Liver (tissue), 9 donors: ENCODE data around the gene ITGB3. TPM values are rescaled to one million over a fixed set of nuclear protein-coding genes. Genes with fewer than 3 reads are reported as not detected.

Experiments
- DNase-seq: peaks from one replicate; pipeline ENCODE4 v3.0.0-alpha.2; 2017; ENCODE audit warnings: low spot score
- H3K27ac ChIP-seq, 2 donors: one replicate each; pipeline ENCODE4 v1.7.0; 2013; ENCODE audit warnings: inconsistent platforms in 2 of 2, low read length in 2 of 2, control low read depth in 1 of 2, low read depth in 1 of 2, mild to moderate bottlenecking in 1 of 2
- H3K27me3 ChIP-seq, 4 donors: one replicate each; pipeline versions ENCODE4 v1.6.1 to v1.7.0; 2013; ENCODE audit warnings: low read length in 3 of 4, inconsistent platforms in 1 of 4, mild to moderate bottlenecking in 1 of 4, moderate library complexity in 1 of 4; ENCODE audit not compliant: control insufficient read depth in 4 of 4, insufficient read depth in 4 of 4
- H3K36me3 ChIP-seq, 4 donors: one replicate each; pipeline versions ENCODE4 v1.6.1 to v1.7.0; 2013; ENCODE audit warnings: low read length in 3 of 4, mild to moderate bottlenecking in 3 of 4, low read depth in 1 of 4, moderate library complexity in 1 of 4; ENCODE audit not compliant: control insufficient read depth in 4 of 4, insufficient read depth in 3 of 4
- H3K4me1 ChIP-seq, 4 donors: one replicate each; pipeline versions ENCODE4 v1.6.1 to v1.7.0; 2013; ENCODE audit warnings: low read length in 3 of 4, mild to moderate bottlenecking in 3 of 4, moderate library complexity in 1 of 4; ENCODE audit not compliant: control insufficient read depth in 4 of 4, insufficient read depth in 4 of 4
- H3K4me3 ChIP-seq, 3 donors: one replicate each; pipeline versions ENCODE4 v1.6.1 to v1.7.0; 2013; ENCODE audit warnings: low read length in 3 of 3, control low read depth in 1 of 3, low read depth in 1 of 3, mild to moderate bottlenecking in 1 of 3
- H3K9ac ChIP-seq, 2 donors: one replicate each; pipeline ENCODE4 v1.7.0; 2013; ENCODE audit warnings: low read length in 2 of 2, mild to moderate bottlenecking in 2 of 2, moderate library complexity in 2 of 2, control low read depth in 1 of 2, low read depth in 1 of 2
- H3K9me3 ChIP-seq, 4 donors: one replicate each; pipeline versions ENCODE4 v1.6.1 to v1.7.0; 2013; ENCODE audit warnings: low read length in 3 of 4; ENCODE audit not compliant: control insufficient read depth in 4 of 4
- EGR1 ChIP-seq, 2 donors: IDR thresholded peaks; 2 replicates each; pipeline ENCODE4 v1.6.1; 2016 to 2018; ENCODE audit warnings: antibody characterized with exemption in 2 of 2, low read depth in 2 of 2
- HNF4A ChIP-seq, 2 donors: conservative IDR thresholded peaks; 2 replicates each; pipeline ENCODE4 v1.6.1; 2016; ENCODE audit warnings: antibody characterized with exemption in 2 of 2, mild to moderate bottlenecking in 2 of 2
- HNF4G ChIP-seq: IDR thresholded peaks from 2 replicates; pipeline ENCODE4 v1.6.1; 2016; ENCODE audit warnings: antibody characterized with exemption
- JUND ChIP-seq, 2 donors: IDR thresholded peaks; 2 replicates each; pipeline ENCODE4 v1.6.1; 2016; ENCODE audit warnings: antibody characterized with exemption in 2 of 2
- NR2F2 ChIP-seq: IDR thresholded peaks from 2 replicates; pipeline ENCODE4 v1.6.1; 2016; ENCODE audit warnings: antibody characterized with exemption
- SP1 ChIP-seq: IDR thresholded peaks from 2 replicates; pipeline ENCODE4 v1.6.1; 2018; ENCODE audit warnings: antibody characterized with exemption, mild to moderate bottlenecking
- WGBS: extraction: QIAGEN DNeasy Blood & Tissue Kit; methylation state at CpG from one replicate; pipeline ENCODE4 v1.1.7; 2013; 5-methylcytosine and 5-hydroxymethylcytosine counted together
- polyA plus RNA-seq, 2 donors: library from polyadenylated mRNA; stranded (reverse) in 1 of 2; unstranded in 1 of 2; fragments of 200-250 nt in 1 of 2; fragments of >200 nt in 1 of 2; fragmentation: Nextera tagmentation in 1 of 2; extraction: Ambion mirVana in 1 of 2; gene quantifications; one replicate each; pipeline versions ENCODE4 v1.2.1 to v1.2.3, GENCODE V29; 2013 to 2015
- total RNA-seq, 2 donors: library from RNA; depleted of rRNA; stranded (reverse); fragments of >200 nt; gene quantifications; one replicate each; pipeline ENCODE4 v1.2.3, GENCODE V29; 2014
- TF ChIP-seq, protein P1 (sequence below): IDR thresholded peaks from 2 replicates; pipeline ENCODE4 v1.6.1; 2016; ENCODE audit warnings: antibody characterized with exemption, mild to moderate bottlenecking
- TF ChIP-seq, protein P2 (sequence below): IDR thresholded peaks from 2 replicates; pipeline ENCODE4 v1.6.1; 2016; ENCODE audit warnings: antibody characterized with exemption
- TF ChIP-seq, protein P3 (sequence below): fragments of 150-350 bp; IDR thresholded peaks from 2 replicates; pipeline ENCODE4 v1.5.1; 2017; ENCODE audit warnings: improper control_type of control experiment, low read depth, low read length; ENCODE audit not compliant: missing input control
- TF ChIP-seq, protein P4 (sequence below): IDR thresholded peaks from 2 replicates; pipeline ENCODE4 v1.6.1; 2016; ENCODE audit warnings: antibody characterized with exemption
- TF ChIP-seq, protein P5 (sequence below): IDR thresholded peaks from 2 replicates; pipeline ENCODE4 v1.6.1; 2016; ENCODE audit warnings: antibody characterized with exemption
- donor health status: healthy.
- donor health status: healthy.
- donor health status: healthy.
- donor health status: healthy.
- donor health status: healthy.

ITGB3 gene
- total and polyA plus RNA-seq, 4 donors, result 0.47 to 33.4 (median 3.8) TPM

DNA sequence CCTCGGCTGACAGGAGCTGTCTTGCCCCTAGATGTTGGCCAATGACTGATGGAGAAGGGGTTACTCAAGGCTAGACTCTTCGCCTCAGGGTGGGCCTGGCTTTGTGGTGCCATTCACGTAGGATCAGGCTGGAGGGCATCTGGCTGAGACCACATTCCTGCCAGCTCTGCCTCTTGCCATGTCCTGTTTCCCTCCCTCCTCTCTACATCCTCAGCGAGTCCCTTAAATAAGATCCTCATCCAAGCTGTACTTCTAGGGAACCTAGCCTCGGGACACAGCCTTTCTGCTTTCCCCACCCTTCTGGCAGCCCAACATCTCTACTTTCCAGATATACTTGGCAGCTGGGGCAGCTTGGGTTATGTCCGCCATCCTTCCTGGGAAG lies 42.2 kb downstream of the ITGB3 start:
- Histone ChIP-seq H3K4me1 (peaks cover 4 to 31% (median 24%) of the 10 kb centered on the region in 4 donors), H3K27me3 (no peaks in the 10 kb centered on the region), H3K4me3 (no peak overlapping the region), H3K9ac (no peak overlapping the region), H3K9me3 (no peaks in the 10 kb centered on the region), H3K36me3 (no peaks in the 10 kb centered on the region), H3K27ac (no peak overlapping the region)
- 94% methylated on average over 6 of the region's 6 CpGs for WGBS
- TF ChIP-seq EGR1 (IDR thresholded peaks at IDR 0.05; ENCODE audit: low read depth in 2 of 2), result no peak
- TF ChIP-seq, protein P1, sequence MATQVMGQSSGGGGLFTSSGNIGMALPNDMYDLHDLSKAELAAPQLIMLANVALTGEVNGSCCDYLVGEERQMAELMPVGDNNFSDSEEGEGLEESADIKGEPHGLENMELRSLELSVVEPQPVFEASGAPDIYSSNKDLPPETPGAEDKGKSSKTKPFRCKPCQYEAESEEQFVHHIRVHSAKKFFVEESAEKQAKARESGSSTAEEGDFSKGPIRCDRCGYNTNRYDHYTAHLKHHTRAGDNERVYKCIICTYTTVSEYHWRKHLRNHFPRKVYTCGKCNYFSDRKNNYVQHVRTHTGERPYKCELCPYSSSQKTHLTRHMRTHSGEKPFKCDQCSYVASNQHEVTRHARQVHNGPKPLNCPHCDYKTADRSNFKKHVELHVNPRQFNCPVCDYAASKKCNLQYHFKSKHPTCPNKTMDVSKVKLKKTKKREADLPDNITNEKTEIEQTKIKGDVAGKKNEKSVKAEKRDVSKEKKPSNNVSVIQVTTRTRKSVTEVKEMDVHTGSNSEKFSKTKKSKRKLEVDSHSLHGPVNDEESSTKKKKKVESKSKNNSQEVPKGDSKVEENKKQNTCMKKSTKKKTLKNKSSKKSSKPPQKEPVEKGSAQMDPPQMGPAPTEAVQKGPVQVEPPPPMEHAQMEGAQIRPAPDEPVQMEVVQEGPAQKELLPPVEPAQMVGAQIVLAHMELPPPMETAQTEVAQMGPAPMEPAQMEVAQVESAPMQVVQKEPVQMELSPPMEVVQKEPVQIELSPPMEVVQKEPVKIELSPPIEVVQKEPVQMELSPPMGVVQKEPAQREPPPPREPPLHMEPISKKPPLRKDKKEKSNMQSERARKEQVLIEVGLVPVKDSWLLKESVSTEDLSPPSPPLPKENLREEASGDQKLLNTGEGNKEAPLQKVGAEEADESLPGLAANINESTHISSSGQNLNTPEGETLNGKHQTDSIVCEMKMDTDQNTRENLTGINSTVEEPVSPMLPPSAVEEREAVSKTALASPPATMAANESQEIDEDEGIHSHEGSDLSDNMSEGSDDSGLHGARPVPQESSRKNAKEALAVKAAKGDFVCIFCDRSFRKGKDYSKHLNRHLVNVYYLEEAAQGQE, result no peak
- TF ChIP-seq, protein P2, sequence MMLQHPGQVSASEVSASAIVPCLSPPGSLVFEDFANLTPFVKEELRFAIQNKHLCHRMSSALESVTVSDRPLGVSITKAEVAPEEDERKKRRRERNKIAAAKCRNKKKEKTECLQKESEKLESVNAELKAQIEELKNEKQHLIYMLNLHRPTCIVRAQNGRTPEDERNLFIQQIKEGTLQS, result no peak
- TF ChIP-seq HNF4A (conservative IDR thresholded peaks at IDR 0.05), result no peak
- no peak for TF ChIP-seq JUND (IDR thresholded peaks at IDR 0.05)
- TF ChIP-seq, protein P3, sequence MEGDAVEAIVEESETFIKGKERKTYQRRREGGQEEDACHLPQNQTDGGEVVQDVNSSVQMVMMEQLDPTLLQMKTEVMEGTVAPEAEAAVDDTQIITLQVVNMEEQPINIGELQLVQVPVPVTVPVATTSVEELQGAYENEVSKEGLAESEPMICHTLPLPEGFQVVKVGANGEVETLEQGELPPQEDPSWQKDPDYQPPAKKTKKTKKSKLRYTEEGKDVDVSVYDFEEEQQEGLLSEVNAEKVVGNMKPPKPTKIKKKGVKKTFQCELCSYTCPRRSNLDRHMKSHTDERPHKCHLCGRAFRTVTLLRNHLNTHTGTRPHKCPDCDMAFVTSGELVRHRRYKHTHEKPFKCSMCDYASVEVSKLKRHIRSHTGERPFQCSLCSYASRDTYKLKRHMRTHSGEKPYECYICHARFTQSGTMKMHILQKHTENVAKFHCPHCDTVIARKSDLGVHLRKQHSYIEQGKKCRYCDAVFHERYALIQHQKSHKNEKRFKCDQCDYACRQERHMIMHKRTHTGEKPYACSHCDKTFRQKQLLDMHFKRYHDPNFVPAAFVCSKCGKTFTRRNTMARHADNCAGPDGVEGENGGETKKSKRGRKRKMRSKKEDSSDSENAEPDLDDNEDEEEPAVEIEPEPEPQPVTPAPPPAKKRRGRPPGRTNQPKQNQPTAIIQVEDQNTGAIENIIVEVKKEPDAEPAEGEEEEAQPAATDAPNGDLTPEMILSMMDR, result no peak
- TF ChIP-seq, protein P4, sequence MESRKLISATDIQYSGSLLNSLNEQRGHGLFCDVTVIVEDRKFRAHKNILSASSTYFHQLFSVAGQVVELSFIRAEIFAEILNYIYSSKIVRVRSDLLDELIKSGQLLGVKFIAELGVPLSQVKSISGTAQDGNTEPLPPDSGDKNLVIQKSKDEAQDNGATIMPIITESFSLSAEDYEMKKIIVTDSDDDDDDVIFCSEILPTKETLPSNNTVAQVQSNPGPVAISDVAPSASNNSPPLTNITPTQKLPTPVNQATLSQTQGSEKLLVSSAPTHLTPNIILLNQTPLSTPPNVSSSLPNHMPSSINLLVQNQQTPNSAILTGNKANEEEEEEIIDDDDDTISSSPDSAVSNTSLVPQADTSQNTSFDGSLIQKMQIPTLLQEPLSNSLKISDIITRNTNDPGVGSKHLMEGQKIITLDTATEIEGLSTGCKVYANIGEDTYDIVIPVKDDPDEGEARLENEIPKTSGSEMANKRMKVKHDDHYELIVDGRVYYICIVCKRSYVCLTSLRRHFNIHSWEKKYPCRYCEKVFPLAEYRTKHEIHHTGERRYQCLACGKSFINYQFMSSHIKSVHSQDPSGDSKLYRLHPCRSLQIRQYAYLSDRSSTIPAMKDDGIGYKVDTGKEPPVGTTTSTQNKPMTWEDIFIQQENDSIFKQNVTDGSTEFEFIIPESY, result no peak
- no peak for TF ChIP-seq NR2F2
- no peak for TF ChIP-seq HNF4G
- no peak for DNase-seq

DNA sequence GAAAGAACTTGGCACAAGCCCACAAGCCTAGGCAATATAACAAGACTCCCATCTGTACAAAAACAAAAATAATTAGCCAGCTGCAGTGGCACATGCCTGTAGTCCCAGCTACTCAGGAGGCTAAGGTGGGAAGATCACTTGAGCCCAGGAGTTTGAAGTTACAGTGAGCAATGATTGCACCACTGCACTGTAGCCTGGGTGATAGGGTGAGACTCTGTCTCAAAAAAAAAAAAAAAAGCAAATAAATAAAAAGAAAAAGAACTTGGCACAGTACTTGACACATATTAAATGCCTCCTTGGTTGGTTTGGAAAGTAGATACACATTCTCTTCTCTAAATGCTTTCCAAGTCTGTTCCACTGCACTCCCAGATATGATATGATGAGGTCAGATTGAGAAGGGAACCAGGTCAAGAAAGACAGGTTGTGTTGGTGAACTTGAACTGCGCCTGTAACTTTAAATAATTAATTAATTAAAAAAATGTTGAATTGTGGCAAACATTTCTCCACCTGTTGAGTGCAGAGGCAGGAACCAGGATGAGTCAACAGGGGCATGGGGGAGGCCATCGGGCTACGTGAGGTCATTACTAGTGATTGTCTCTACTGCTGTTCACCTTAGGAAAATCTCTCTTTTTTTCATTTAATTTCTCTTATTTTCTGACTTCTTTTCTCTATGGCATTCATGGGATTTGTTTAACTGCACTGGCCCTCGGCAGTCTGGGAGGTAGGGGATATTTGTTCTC lies 44.2 kb downstream of the ITGB3 start:
- WGBS, result 96% methylated on average over 4 of the region's 4 CpGs
- H3K4me1 ChIP-seq, result peaks cover 4 to 19% (median 14%) of the 10 kb centered on the region in 4 donors
- H3K36me3 ChIP-seq, result peaks cover 0 to 3% (median 0%) of the 10 kb centered on the region in 4 donors
- DNase-seq, result no peak
- no peak overlapping the region for H3K4me3 ChIP-seq
- H3K27ac ChIP-seq, result no peak overlapping the region
- H3K27me3 ChIP-seq, result no peaks in the 10 kb centered on the region
- TF ChIP-seq, protein P3, result no peak
- TF ChIP-seq, protein P5, sequence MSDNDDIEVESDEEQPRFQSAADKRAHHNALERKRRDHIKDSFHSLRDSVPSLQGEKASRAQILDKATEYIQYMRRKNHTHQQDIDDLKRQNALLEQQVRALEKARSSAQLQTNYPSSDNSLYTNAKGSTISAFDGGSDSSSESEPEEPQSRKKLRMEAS, result no peak
- TF ChIP-seq SP1 (no peak), HNF4A (conservative IDR thresholded peaks at IDR 0.05) (no peak)
- no peaks in the 10 kb centered on the region for H3K9me3 ChIP-seq
- no peak overlapping the region for H3K9ac ChIP-seq
